ENCODE measurements around the gene IGFBP3. TPM values are rescaled to one million over a fixed set of nuclear protein-coding genes. Genes with fewer than 3 reads are reported as not detected.
A peak's percentile ranks its signal among the peaks of the same experiment; 100 is the strongest.

The IGFBP3 gene
- total and polyA plus RNA-seq, 2 of the 13 experiments (the other 11 are each of a cell fraction or from before 2014, with no cell fraction given) = 57.5 TPM; not detected in 1

DNA sequence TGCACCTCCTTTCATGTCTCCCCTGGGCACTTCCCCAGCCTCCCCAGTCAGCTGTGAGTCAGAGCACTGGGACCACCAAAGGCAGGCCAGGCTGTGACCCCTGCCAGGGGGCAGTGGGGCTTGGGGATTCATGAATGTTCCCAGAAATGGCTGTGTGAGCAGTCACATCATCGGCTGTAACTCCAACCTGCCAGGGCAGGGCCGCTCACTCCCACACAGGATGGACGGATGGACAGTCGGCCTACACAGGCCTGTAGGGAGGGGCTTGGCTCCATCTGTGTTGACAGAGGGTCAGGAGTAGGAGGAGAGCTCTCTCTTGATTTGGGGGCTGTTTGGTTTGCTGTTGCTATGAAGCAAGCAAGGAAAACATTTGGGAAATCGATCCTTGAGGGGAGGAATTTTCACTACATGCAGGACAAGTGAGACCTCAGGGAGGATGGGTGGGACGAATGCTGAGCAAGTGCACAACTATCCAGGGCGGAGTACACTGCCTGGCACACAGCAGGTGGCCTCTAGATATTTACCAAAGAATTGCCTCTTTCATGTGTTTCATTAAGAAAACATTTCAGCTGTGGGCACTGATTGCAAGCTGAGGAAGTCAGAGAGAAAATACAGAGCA is 35.7 kb downstream of the IGFBP3 start (continued):
- TF ChIP-seq GFI1 (CRISPR knock-in tag; IDR thresholded peaks at IDR 0.05; ENCODE audit: borderline replicate concordance) (peak; percentile 97), ZNF354B (CRISPR knock-in tag; IDR thresholded peaks at IDR 0.05) (peak; percentile 90; the same call in 1 of the 2 replicates), SP5 (CRISPR knock-in tag; IDR thresholded peaks at IDR 0.05; ENCODE audit: borderline replicate concordance, low read depth) (peak; percentile 100), FOXK1 (CRISPR knock-in tag; IDR thresholded peaks at IDR 0.05; ENCODE audit: borderline replicate concordance, low read depth) (peak; percentile 97), ZNF143 (CRISPR knock-in tag; IDR thresholded peaks at IDR 0.05) (peak; percentile 45; the same call in 1 of the 2 replicates), ZNF543 (CRISPR knock-in tag; IDR thresholded peaks at IDR 0.05) (peak; percentile 78; the same call in 1 of the 2 replicates), BRD4 (CRISPR knock-in tag; IDR thresholded peaks at IDR 0.05) (peak; percentile 95), SOX13 (IDR thresholded peaks at IDR 0.05) (peak; percentile 95), SOX13 (CRISPR knock-in tag; conservative IDR thresholded peaks at IDR 0.05 in 1 of 2, IDR thresholded peaks at IDR 0.05 in 1 of 2) (peak in 1 of 2 experiments; percentile 96; a peak in 2 of 4 replicates), SNAPC2 (CRISPR knock-in tag; IDR thresholded peaks at IDR 0.05) (peak; percentile 96), ZNF460 (CRISPR knock-in tag; IDR thresholded peaks at IDR 0.05; ENCODE audit: borderline replicate concordance) (peak; percentile 70; the same call in 1 of the 2 replicates)
- TF ChIP-seq, protein P1, sequence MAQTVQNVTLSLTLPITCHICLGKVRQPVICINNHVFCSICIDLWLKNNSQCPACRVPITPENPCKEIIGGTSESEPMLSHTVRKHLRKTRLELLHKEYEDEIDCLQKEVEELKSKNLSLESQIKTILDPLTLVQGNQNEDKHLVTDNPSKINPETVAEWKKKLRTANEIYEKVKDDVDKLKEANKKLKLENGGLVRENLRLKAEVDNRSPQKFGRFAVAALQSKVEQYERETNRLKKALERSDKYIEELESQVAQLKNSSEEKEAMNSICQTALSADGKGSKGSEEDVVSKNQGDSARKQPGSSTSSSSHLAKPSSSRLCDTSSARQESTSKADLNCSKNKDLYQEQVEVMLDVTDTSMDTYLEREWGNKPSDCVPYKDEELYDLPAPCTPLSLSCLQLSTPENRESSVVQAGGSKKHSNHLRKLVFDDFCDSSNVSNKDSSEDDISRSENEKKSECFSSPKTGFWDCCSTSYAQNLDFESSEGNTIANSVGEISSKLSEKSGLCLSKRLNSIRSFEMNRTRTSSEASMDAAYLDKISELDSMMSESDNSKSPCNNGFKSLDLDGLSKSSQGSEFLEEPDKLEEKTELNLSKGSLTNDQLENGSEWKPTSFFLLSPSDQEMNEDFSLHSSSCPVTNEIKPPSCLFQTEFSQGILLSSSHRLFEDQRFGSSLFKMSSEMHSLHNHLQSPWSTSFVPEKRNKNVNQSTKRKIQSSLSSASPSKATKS (CRISPR knock-in tag; IDR thresholded peaks at IDR 0.05) = peak; percentile 74; the same call in 1 of the 2 replicates
- TF ChIP-seq, protein P2, sequence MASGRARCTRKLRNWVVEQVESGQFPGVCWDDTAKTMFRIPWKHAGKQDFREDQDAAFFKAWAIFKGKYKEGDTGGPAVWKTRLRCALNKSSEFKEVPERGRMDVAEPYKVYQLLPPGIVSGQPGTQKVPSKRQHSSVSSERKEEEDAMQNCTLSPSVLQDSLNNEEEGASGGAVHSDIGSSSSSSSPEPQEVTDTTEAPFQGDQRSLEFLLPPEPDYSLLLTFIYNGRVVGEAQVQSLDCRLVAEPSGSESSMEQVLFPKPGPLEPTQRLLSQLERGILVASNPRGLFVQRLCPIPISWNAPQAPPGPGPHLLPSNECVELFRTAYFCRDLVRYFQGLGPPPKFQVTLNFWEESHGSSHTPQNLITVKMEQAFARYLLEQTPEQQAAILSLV (CRISPR knock-in tag; IDR thresholded peaks at IDR 0.05; ENCODE audit: borderline replicate concordance) = peak; percentile 75
- TF ChIP-seq, protein P3, sequence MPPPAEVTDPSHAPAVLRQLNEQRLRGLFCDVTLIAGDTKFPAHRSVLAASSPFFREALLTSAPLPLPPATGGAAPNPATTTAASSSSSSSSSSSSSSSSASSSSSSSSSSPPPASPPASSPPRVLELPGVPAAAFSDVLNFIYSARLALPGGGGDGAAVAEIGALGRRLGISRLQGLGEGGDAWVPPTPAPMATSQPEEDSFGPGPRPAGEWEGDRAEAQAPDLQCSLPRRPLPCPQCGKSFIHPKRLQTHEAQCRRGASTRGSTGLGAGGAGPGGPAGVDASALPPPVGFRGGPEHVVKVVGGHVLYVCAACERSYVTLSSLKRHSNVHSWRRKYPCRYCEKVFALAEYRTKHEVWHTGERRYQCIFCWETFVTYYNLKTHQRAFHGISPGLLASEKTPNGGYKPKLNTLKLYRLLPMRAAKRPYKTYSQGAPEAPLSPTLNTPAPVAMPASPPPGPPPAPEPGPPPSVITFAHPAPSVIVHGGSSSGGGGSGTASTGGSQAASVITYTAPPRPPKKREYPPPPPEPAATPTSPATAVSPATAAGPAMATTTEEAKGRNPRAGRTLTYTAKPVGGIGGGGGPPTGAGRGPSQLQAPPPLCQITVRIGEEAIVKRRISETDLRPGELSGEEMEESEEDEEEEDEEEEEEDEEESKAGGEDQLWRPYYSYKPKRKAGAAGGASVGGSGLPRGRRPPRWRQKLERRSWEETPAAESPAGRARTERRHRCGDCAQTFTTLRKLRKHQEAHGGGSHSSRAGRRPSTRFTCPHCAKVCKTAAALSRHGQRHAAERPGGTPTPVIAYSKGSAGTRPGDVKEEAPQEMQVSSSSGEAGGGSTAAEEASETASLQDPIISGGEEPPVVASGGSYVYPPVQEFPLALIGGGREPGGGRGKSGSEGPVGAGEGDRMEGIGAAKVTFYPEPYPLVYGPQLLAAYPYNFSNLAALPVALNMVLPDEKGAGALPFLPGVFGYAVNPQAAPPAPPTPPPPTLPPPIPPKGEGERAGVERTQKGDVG (CRISPR knock-in tag; IDR thresholded peaks at IDR 0.05; ENCODE audit: borderline replicate concordance) = peak; percentile 50; the same call in 1 of the 2 replicates
- TF ChIP-seq, protein P4, sequence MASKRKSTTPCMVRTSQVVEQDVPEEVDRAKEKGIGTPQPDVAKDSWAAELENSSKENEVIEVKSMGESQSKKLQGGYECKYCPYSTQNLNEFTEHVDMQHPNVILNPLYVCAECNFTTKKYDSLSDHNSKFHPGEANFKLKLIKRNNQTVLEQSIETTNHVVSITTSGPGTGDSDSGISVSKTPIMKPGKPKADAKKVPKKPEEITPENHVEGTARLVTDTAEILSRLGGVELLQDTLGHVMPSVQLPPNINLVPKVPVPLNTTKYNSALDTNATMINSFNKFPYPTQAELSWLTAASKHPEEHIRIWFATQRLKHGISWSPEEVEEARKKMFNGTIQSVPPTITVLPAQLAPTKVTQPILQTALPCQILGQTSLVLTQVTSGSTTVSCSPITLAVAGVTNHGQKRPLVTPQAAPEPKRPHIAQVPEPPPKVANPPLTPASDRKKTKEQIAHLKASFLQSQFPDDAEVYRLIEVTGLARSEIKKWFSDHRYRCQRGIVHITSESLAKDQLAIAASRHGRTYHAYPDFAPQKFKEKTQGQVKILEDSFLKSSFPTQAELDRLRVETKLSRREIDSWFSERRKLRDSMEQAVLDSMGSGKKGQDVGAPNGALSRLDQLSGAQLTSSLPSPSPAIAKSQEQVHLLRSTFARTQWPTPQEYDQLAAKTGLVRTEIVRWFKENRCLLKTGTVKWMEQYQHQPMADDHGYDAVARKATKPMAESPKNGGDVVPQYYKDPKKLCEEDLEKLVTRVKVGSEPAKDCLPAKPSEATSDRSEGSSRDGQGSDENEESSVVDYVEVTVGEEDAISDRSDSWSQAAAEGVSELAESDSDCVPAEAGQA (IDR thresholded peaks at IDR 0.05; ENCODE audit: low read depth) = peak; percentile 65
- TF ChIP-seq, protein P4 (CRISPR knock-in tag; IDR thresholded peaks at IDR 0.05; ENCODE audit: borderline replicate concordance) = peak; percentile 81; the same call in 1 of the 2 replicates

Measured in HepG2 (cell line).